Ascending aorta (tissue), 2 donors: ENCODE data around the gene GIPC1. TPM values are rescaled to one million over a fixed set of nuclear protein-coding genes. Genes with fewer than 3 reads are reported as not detected.

Experiments used
- DNase-seq, 2 donors: peaks; one replicate each; pipeline ENCODE4 v3.0.0-alpha.2; 2019; ENCODE audit warnings: low spot score in 2 of 2
- H3K27ac ChIP-seq, 2 donors: fragments of 200-600 bp; sonication (generic); one replicate each; pipeline ENCODE4 v1.5.1; 2016 to 2017; ENCODE audit warnings: mild to moderate bottlenecking in 1 of 2
- H3K27me3 ChIP-seq: fragments of 200-600 bp; sonication (generic); one replicate; pipeline ENCODE4 v1.5.1; 2017
- H3K36me3 ChIP-seq, 2 donors: fragments of 200-600 bp; sonication (generic); one replicate each; pipeline ENCODE4 v1.5.1; 2016
- H3K4me1 ChIP-seq, 2 donors: fragments of 200-600 bp; sonication (generic); one replicate each; pipeline ENCODE4 v1.5.1; 2016 to 2017; ENCODE audit warnings: mild to moderate bottlenecking in 1 of 2
- H3K4me3 ChIP-seq, 2 donors: fragments of 200-600 bp; sonication (generic); one replicate each; pipeline ENCODE4 v1.5.1; 2016 to 2017; ENCODE audit warnings: mild to moderate bottlenecking in 1 of 2
- H3K9me3 ChIP-seq, 2 donors: fragments of 200-600 bp; sonication (generic); one replicate each; pipeline ENCODE4 v1.5.1; 2016
- intact Hi-C: fragments of 100-400 bp; cut with DNase I; formaldehyde crosslinking; loops from one replicate; pipeline ENCODE4 v1.15.1; 2023
- total RNA-seq: library from RNA; depleted of rRNA; stranded (reverse); fragments of >200 nt; gene quantifications from one replicate; pipeline ENCODE4 v1.1.0, GENCODE V29; 2016
- TF ChIP-seq, protein P1 (sequence below), 3 experiments: fragments of 200-600 bp in 2 of 3; fragments of 450-650 bp in 1 of 3; sonication (generic) in 2 of 3; IDR thresholded peaks; one replicate each; pipeline ENCODE4 v1.5.1; 2016 to 2019; ENCODE audit warnings: antibody characterized with exemption in 3 of 3, mild to moderate bottlenecking in 1 of 3, moderate library complexity in 1 of 3

The GIPC1 gene
- total RNA-seq, 1 donor from 2014 or later, result 123 TPM

DNA sequence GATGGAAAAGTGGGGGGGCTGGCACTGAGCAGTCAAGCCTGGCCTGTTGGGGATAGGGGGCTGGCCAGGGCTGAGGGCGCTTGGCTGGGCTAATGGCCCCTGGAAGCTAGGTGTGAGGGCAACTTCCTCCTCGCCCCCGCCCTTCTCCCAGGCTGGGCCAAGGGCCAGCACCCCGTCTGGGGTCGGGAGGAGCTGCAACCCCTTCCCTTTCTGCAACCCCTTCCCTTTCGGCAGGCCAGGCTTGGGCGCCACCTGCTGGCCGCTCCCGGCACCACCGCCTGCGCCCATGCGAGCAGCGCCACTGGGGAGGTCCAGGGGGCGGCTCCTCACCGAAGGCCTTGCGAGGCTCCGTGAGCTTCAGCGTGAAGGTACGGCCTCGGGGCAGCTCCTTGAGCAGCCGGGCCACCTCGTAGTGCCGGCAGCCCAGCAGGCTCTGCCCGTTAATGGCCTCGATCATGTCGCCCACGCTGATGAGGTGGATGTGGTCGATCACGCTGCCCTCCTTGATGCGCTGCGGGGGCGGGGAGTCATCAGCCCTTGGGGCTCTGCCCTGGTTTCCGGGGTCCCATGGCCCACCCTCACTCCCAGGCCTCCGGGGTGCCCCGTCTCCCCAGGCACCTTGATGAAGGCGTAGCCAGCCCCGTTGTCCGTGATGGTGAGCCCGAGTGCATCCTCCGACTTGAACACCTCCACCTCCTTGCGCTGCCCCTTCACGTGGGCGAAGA lies 15.8 kb downstream of the GIPC1 start:
- TF ChIP-seq, protein P1, sequence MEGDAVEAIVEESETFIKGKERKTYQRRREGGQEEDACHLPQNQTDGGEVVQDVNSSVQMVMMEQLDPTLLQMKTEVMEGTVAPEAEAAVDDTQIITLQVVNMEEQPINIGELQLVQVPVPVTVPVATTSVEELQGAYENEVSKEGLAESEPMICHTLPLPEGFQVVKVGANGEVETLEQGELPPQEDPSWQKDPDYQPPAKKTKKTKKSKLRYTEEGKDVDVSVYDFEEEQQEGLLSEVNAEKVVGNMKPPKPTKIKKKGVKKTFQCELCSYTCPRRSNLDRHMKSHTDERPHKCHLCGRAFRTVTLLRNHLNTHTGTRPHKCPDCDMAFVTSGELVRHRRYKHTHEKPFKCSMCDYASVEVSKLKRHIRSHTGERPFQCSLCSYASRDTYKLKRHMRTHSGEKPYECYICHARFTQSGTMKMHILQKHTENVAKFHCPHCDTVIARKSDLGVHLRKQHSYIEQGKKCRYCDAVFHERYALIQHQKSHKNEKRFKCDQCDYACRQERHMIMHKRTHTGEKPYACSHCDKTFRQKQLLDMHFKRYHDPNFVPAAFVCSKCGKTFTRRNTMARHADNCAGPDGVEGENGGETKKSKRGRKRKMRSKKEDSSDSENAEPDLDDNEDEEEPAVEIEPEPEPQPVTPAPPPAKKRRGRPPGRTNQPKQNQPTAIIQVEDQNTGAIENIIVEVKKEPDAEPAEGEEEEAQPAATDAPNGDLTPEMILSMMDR (IDR thresholded peaks at IDR 0.05), result peak; percentile 67 to 77 (median 76)
- H3K9me3 ChIP-seq, result no peaks in the 10 kb centered on the region
- H3K4me1 ChIP-seq, result peaks cover 0 to 5% of the 10 kb centered on the region in 2 donors
- intact Hi-C loops, result no loop called here
- no peak for DNase-seq
- H3K4me3 ChIP-seq, result no peak overlapping the region
- H3K27ac ChIP-seq, result no peak overlapping the region
- peaks cover 38 to 51% of the 10 kb centered on the region in 2 donors for H3K36me3 ChIP-seq
- H3K27me3 ChIP-seq, result no peaks in the 10 kb centered on the region

DNA sequence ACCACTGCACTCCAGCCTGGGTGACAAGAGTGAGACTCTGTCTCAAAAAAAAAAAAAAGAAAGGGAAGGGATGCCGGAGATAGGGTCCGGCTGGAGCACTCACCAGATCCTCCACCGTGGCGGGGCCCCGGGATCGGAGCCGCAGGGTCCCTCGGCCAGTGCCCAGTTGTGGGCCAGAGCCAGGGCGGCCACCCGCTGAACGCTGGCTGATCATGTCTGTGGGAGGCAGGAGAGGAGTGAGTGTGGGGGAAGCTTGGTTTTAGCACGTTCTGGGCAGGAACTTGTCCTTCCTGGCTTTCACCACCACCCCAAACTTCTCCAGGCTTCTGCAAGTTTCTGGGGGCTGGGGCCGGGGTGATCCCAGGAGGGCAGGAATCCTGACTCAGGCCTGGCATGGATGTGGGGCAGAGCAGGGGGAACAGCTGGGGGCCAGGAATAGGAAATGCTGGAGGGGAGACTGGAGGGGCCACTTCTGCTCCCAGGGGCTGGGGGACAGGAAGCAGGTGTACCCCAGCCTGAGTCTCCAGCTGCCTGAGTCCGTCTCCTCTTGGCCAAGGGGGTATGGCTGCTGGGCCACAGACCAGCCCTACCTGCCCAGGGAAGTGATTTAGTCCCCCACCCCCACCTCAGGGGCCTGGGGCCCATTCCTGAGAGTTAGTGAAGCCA lies 16.5 kb downstream of the GIPC1 start:
- intact Hi-C loops, result no loop called here
- no peaks in the 10 kb centered on the region for H3K9me3 ChIP-seq
- TF ChIP-seq, protein P1 (IDR thresholded peaks at IDR 0.05), result no peak
- no peak overlapping the region for H3K4me3 ChIP-seq
- no peak overlapping the region for H3K27ac ChIP-seq
- no peaks in the 10 kb centered on the region for H3K27me3 ChIP-seq
- DNase-seq, result no peak
- H3K36me3 ChIP-seq, result peaks cover 38 to 47% of the 10 kb centered on the region in 2 donors
- H3K4me1 ChIP-seq, result peaks cover 0 to 5% of the 10 kb centered on the region in 2 donors

DNA sequence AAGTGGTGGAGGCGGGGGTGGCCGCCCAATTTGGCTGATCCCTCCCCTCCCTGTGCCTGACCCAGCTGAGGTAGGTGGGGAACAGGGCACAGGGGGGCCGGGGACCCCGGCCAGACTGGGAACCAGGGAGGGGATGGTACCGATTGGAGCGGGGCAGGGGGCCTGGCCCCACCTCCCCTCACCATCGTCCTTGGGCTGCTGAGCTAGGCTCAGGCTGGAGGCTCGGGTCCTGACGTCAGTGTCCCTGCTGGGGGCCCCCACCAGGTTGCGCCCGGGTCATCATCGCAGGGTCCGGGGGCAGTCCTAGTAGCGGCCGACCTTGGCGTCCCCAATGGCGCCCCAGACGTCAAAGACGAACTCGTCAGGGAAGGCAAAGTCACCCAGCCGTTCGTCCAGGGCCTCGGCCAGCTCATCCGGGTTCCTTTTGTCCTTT lies 17.8 kb downstream of the GIPC1 start:
- no peak for DNase-seq
- TF ChIP-seq, protein P1 (IDR thresholded peaks at IDR 0.05), result no peak
- H3K9me3 ChIP-seq, result no peaks in the 10 kb centered on the region
- H3K4me3 ChIP-seq, result no peak overlapping the region
- no peak overlapping the region for H3K27ac ChIP-seq
- peaks cover 38 to 40% of the 10 kb centered on the region in 2 donors for H3K36me3 ChIP-seq
- peaks cover 4% of the 10 kb centered on the region for H3K27me3 ChIP-seq
- H3K4me1 ChIP-seq, result peaks cover 4 to 14% of the 10 kb centered on the region in 2 donors
- intact Hi-C loops, result no loop called here

DNA sequence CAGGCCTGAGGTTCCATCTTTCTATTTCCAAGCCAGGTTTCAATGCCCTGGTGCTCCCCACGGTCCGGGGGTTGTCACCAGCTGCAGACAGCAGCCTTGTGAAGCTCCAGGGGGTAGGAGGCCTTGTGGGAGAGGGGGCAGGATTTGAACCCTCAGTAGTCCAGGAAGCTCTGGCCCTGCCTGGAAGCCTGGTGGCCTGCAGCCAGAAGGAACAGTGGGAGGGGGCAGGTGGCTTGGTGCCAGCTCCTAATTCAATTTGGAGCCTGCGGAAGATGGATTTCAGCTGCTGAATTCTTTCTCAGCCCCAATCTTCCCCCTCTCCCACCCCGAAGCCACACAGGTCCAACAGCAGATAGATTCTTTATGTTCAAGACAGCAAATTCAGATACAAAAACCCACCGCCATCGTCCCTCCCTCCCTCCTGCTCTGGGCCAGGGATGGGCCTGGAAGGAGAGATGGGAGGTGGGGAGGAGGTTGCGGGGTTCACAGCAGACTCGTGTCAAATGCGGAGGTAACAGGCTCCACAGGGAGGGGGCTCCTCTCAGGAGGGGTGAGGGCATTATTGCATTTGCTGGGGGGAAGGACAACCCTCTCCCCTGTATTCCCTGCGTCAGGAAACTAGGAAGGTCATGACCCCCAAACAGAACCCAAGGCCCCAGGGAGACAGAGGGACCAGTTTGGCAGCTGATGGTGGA lies 18.4 kb downstream of the GIPC1 start:
- TF ChIP-seq, protein P1 (IDR thresholded peaks at IDR 0.05), result no peak
- Histone ChIP-seq H3K9me3 (no peaks in the 10 kb centered on the region), H3K27me3 (peaks cover 4% of the 10 kb centered on the region), H3K4me3 (no peak overlapping the region), H3K27ac (no peak overlapping the region), H3K36me3 (peaks cover 37 to 38% of the 10 kb centered on the region in 2 donors), H3K4me1 (peaks cover 5 to 17% of the 10 kb centered on the region in 2 donors)
- DNase-seq, result no peak
- intact Hi-C loops, result no loop called here

DNA sequence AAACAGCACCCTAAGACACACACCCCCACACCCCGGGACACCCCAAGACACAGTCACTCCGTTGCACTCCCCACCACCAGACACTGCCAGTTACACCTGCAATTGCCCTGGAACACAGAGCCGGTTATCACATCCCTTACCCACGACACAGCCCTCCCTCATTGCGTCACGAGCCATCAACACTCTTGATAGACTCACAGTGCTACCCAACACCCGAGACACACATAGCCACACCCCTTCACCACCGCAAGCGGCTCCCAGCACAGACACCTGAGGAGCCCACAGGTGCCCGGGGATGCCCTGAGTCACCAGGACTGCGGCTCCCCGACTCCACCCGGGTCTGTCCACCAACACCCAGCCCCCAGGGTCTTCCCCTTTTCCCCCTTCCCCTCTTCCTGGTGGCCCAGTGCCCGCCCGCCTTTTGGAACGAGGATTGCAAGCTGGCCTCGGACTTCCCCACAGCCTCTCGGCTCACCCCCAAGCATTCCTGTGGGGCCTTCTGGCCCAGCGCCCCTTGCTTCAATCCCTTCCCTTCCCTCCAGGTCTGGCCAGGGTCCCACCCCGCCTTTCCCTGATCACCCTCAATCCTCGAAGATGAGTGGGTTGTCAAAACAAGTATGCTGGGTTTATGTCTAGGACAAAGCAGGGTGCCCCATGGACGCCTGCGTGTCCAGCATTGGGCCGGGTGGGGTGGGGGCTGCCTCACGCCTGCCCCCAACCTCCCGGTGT lies 19.1 kb downstream of the GIPC1 start:
- Histone ChIP-seq H3K4me3 (no peak overlapping the region), H3K9me3 (no peaks in the 10 kb centered on the region), H3K27me3 (peaks cover 4% of the 10 kb centered on the region), H3K27ac (no peak overlapping the region), H3K36me3 (peaks cover 29 to 30% of the 10 kb centered on the region in 2 donors), H3K4me1 (peaks cover 8 to 21% of the 10 kb centered on the region in 2 donors)
- DNase-seq, result no peak
- TF ChIP-seq, protein P1 (IDR thresholded peaks at IDR 0.05), result no peak
- intact Hi-C loops, result no loop called here
